ENCODE measurements around the gene FXYD4. TPM values are rescaled to one million over a fixed set of nuclear protein-coding genes. Genes with fewer than 3 reads are reported as not detected.

FXYD4 gene
- polyA plus RNA-seq, 1 experiment, result not detected

DNA sequence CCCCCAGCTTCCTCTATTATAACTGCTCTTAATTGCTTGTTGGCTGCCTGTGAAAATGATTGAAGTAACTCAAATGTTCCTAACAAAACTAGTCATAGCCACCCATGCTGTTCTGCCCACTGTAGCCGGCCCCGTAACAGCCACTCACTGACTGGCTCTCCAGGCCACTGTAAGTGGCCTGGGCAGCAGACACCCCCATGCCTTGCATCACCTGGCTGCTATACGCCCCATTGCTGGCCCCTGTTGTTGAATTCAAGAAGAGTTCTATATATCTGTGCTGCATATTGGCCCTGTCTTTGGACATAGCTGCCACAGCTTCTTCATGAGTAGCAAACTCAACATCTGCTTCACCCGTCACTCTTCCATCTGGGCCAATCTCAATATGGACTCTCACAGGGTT, 15.1 kb downstream of the FXYD4 start:
- Histone ChIP-seq H3K9me3 (ENCODE audit: control insufficient read depth, insufficient read depth, low read length) (no peaks in the 10 kb centered on the region), H3K27ac (ENCODE audit: low read depth, low read length) (no peak overlapping the region), H3K27me3 (ENCODE audit: control insufficient read depth, insufficient read depth, low read length) (no peaks in the 10 kb centered on the region), H3K4me3 (ENCODE audit: low read depth, low read length) (no peak overlapping the region)
- no peak for DNase-seq (ENCODE audit: low read depth, low spot score)
- TF ChIP-seq, protein P1, sequence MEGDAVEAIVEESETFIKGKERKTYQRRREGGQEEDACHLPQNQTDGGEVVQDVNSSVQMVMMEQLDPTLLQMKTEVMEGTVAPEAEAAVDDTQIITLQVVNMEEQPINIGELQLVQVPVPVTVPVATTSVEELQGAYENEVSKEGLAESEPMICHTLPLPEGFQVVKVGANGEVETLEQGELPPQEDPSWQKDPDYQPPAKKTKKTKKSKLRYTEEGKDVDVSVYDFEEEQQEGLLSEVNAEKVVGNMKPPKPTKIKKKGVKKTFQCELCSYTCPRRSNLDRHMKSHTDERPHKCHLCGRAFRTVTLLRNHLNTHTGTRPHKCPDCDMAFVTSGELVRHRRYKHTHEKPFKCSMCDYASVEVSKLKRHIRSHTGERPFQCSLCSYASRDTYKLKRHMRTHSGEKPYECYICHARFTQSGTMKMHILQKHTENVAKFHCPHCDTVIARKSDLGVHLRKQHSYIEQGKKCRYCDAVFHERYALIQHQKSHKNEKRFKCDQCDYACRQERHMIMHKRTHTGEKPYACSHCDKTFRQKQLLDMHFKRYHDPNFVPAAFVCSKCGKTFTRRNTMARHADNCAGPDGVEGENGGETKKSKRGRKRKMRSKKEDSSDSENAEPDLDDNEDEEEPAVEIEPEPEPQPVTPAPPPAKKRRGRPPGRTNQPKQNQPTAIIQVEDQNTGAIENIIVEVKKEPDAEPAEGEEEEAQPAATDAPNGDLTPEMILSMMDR (IDR thresholded peaks at IDR 0.05; ENCODE audit: low read depth, low read length), result no peak
- POLR2A ChIA-PET, result no interaction called here
- CTCF ChIA-PET, result interaction anchor here (0.8 kb wide), 1 partner anchor 75 kb away, joined by 4 read pairs; no protein-coding TSS in a partner anchor

DNA sequence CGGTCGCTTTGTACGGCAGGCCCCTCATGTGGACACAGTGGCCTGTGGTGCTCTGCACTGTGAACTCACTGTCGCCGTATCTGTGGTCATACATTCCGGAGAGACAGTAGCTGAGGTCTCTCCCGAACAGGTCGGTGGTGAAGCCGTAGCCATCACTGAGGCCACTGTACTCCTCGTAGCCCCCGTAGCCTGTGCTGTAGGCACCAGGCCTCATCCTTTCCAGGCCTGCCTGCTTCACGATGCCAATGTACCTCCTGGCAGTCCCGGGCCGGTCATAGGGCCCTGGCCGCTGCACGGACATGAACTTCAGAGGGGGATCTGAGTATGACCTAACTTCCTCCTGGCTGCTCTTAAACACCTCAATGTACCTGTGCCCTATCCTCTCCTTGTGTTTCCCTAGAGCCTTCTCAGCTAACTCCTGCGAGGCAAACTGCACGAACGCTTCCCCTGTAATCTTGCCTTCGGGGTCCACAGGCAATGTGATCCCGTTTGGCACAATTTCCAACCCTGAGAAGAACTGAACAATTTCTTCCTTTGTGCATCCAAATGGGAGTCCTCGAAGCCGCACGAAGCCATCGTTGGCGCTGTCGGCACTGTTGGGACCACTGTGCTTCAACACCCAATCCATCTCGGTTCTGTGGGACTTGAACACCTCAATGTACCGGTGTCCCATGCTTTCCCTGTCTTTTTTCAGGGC, 15.7 kb downstream of the FXYD4 start:
- no peak overlapping the region for H3K4me3 ChIP-seq (ENCODE audit: low read depth, low read length)
- TF ChIP-seq, protein P1 (IDR thresholded peaks at IDR 0.05; ENCODE audit: low read depth, low read length), result no peak
- DNase-seq (ENCODE audit: low read depth, low spot score), result no peak
- no peaks in the 10 kb centered on the region for H3K27me3 ChIP-seq (ENCODE audit: control insufficient read depth, insufficient read depth, low read length)
- H3K27ac ChIP-seq (ENCODE audit: low read depth, low read length), result no peak overlapping the region
- ChIA-PET POLR2A (no interaction called here), CTCF (no interaction called here)
- H3K9me3 ChIP-seq (ENCODE audit: control insufficient read depth, insufficient read depth, low read length), result no peaks in the 10 kb centered on the region

DNA sequence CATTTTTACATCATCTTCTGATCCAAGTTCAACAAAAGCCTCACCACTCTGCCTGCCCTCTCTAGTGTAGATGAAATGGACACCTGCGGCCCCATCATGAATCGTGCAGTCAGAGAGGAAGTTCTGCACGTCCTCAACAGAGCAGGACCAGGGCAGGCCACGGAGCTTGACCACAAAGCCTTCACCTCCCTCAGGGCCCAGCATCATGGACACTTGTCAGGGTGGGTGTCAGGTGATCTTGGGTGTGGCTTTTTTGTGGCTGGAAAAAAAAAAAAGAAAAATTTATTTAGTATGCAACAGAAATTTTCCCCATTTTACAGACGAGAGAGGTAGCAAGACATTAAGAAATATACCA, 16.2 kb downstream of the FXYD4 start:
- Histone ChIP-seq H3K27me3 (ENCODE audit: control insufficient read depth, insufficient read depth, low read length) (no peaks in the 10 kb centered on the region), H3K9me3 (ENCODE audit: control insufficient read depth, insufficient read depth, low read length) (no peaks in the 10 kb centered on the region), H3K4me3 (ENCODE audit: low read depth, low read length) (no peak overlapping the region), H3K27ac (ENCODE audit: low read depth, low read length) (no peak overlapping the region)
- DNase-seq (ENCODE audit: low read depth, low spot score), result no peak
- CTCF ChIA-PET, result interaction anchor here (0.7 to 1.0 kb wide), 2 partner anchors 74 to 257 kb away, joined by 3 to 5 read pairs; no protein-coding TSS in a partner anchor
- TF ChIP-seq, protein P1 (IDR thresholded peaks at IDR 0.05; ENCODE audit: low read depth, low read length), result no peak
- POLR2A ChIA-PET, result no interaction called here

DNA sequence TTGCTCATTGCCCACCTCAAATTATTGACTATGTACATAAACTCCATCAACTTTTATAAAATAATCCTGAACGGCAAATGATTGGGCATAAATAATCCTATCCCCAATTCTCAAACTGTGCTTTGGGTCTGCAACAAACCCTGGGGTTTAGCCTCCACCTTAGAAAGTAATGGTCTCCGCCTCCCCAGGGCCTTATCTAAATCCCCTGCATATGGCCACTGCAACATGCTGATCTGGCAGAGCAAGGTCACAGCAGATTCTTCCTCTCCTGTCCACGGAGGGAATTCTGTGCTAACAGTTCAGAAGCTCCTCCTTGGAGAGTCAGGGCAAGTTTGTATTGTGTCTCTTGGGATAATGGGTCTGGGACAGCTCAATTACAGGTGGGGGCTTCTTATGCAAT, 18.4 kb downstream of the FXYD4 start:
- no peaks in the 10 kb centered on the region for H3K27me3 ChIP-seq (ENCODE audit: control insufficient read depth, insufficient read depth, low read length)
- H3K9me3 ChIP-seq (ENCODE audit: control insufficient read depth, insufficient read depth, low read length), result no peaks in the 10 kb centered on the region
- H3K4me3 ChIP-seq (ENCODE audit: low read depth, low read length), result no peak overlapping the region
- no peak overlapping the region for H3K27ac ChIP-seq (ENCODE audit: low read depth, low read length)
- POLR2A ChIA-PET, result no interaction called here
- no peak for DNase-seq (ENCODE audit: low read depth, low spot score)
- CTCF ChIA-PET, result interaction anchor here (0.9 to 2.5 kb wide), 5 partner anchors 8 to 210 kb away, joined by 3 to 17 read pairs (median 5); no protein-coding TSS in a partner anchor
- TF ChIP-seq, protein P1 (IDR thresholded peaks at IDR 0.05; ENCODE audit: low read depth, low read length), result no peak

DNA sequence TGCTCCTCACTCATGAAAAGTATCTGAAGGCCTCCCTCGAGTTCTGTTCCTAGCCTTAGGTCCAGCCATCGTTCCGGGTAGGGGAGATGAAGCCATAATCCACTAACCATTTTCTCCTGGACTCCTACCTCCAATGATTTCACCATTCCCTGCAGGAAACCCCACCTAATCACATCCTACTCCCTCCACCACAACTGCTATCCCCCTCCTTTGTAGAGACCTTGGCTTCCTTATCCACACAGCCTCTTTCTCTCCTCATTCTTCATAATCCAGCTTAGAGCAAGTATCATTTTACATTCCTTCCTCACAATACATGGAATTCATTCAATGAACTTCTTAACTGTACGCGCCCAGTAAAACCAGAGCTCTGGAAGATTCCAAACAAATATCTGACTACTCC, 18.9 kb downstream of the FXYD4 start:
- POLR2A ChIA-PET, result no interaction called here
- H3K9me3 ChIP-seq (ENCODE audit: control insufficient read depth, insufficient read depth, low read length), result no peaks in the 10 kb centered on the region

More for the DNA sequence above, 18.9 kb downstream of the FXYD4 start:
- CTCF ChIA-PET, result interaction anchor here (0.9 to 2.5 kb wide), 6 partner anchors 9 to 210 kb away, joined by 3 to 17 read pairs (median 6); no protein-coding TSS in a partner anchor
- Histone ChIP-seq H3K27me3 (ENCODE audit: control insufficient read depth, insufficient read depth, low read length) (no peaks in the 10 kb centered on the region), H3K27ac (ENCODE audit: low read depth, low read length) (no peak overlapping the region), H3K4me3 (ENCODE audit: low read depth, low read length) (no peak overlapping the region)
- DNase-seq (ENCODE audit: low read depth, low spot score), result no peak
- TF ChIP-seq, protein P1 (IDR thresholded peaks at IDR 0.05; ENCODE audit: low read depth, low read length), result no peak

Data from AG04450 (cell line).